ENCODE data around the gene RND2. TPM values are rescaled to one million over a fixed set of nuclear protein-coding genes. Genes with fewer than 3 reads are reported as not detected.
A peak's percentile ranks its signal among the peaks of the same experiment; 100 is the strongest.

The RND2 gene
- total and polyA plus RNA-seq, 9 of the 15 experiments (the other 6 are each of a cell fraction or from before 2014, with no cell fraction given): 0.15 to 1.9 (median 0.98) TPM

DNA sequence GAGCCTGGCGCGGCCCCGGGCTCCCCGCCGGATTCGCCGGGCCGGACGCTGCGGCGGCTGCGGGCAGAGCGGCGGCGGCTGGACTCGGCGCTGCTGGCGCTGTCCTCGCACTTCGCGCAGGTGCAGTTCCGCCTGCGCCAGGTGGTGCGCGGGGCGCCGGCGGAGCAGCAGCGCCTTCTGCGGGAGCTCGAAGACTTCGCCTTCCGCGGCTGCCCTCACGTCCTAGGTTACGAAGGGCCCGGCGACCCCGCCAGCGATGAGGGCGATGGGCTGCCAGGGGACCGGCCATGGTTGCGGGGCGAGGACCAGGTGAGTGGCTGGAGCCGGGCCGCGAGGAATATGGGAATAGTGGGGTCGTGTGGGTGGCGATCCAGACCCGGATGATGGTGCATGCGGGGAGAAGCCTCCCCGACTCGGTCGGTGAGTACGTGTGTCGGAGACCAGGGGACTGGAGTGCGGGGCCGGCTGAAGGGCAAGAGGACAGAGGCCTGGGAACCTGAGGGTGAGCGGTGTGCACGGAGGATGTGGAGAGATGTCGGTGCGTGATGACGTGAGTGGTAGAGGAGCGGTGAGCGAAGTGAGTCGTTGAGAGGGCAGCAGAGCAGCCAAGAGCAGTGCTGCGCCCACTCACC lies 44.1 kb upstream of the RND2 start (continued):
- TF ChIP-seq ASH1L (IDR thresholded peaks at IDR 0.05; ENCODE audit: borderline replicate concordance, low read depth, partially characterized antibody): no peak
- no peak for TF ChIP-seq TRIM24 (IDR thresholded peaks at IDR 0.05)
- TF ChIP-seq RBM17 (IDR thresholded peaks at IDR 0.05; ENCODE audit: borderline replicate concordance, low read depth, low read length): no peak
- peak; percentile 39 for TF ChIP-seq TAF1 (IDR thresholded peaks at IDR 0.05; ENCODE audit: control insufficient read depth, extremely low read depth, insufficient read depth, low read length, severe bottlenecking)
- no peak for TF ChIP-seq ZNF174 (CRISPR knock-in tag; IDR thresholded peaks at IDR 0.05)
- TF ChIP-seq ZNF780A (CRISPR knock-in tag; IDR thresholded peaks at IDR 0.05): no peak
- no peak for TF ChIP-seq ZNF232 (CRISPR knock-in tag; IDR thresholded peaks at IDR 0.05)
- TF ChIP-seq ZNF699 (CRISPR knock-in tag; IDR thresholded peaks at IDR 0.05; ENCODE audit: insufficient replicate concordance): no peak
- TF ChIP-seq HIVEP1 (CRISPR knock-in tag; IDR thresholded peaks at IDR 0.05): no peak
- TF ChIP-seq PCBP1 (IDR thresholded peaks at IDR 0.05; ENCODE audit: low read depth, low read length, poor library complexity, severe bottlenecking): no peak
- TF ChIP-seq EWSR1 (IDR thresholded peaks at IDR 0.05; ENCODE audit: borderline replicate concordance, low read depth, partially characterized antibody): no peak
- TF ChIP-seq POLR2G (IDR thresholded peaks at IDR 0.05; ENCODE audit: low read depth, low read length): peak; percentile 78
- TF ChIP-seq CHD1 (IDR thresholded peaks at IDR 0.05; ENCODE audit: low read length): no peak
- TF ChIP-seq XRCC4 (IDR thresholded peaks at IDR 0.05; ENCODE audit: extremely low read depth, insufficient read depth, insufficient read length): no peak
- no peak for TF ChIP-seq ZFPM2 (CRISPR knock-in tag; IDR thresholded peaks at IDR 0.05)
- TF ChIP-seq KAT7 (CRISPR knock-in tag; IDR thresholded peaks at IDR 0.05; ENCODE audit: borderline replicate concordance): no peak
- TF ChIP-seq, protein P1, sequence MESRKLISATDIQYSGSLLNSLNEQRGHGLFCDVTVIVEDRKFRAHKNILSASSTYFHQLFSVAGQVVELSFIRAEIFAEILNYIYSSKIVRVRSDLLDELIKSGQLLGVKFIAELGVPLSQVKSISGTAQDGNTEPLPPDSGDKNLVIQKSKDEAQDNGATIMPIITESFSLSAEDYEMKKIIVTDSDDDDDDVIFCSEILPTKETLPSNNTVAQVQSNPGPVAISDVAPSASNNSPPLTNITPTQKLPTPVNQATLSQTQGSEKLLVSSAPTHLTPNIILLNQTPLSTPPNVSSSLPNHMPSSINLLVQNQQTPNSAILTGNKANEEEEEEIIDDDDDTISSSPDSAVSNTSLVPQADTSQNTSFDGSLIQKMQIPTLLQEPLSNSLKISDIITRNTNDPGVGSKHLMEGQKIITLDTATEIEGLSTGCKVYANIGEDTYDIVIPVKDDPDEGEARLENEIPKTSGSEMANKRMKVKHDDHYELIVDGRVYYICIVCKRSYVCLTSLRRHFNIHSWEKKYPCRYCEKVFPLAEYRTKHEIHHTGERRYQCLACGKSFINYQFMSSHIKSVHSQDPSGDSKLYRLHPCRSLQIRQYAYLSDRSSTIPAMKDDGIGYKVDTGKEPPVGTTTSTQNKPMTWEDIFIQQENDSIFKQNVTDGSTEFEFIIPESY (CRISPR knock-in tag; IDR thresholded peaks at IDR 0.05): peak; percentile 64; the same call in 1 of the 2 replicates
- TF ChIP-seq BCL6 (CRISPR knock-in tag; IDR thresholded peaks at IDR 0.05): no peak
- TF ChIP-seq, protein P2, sequence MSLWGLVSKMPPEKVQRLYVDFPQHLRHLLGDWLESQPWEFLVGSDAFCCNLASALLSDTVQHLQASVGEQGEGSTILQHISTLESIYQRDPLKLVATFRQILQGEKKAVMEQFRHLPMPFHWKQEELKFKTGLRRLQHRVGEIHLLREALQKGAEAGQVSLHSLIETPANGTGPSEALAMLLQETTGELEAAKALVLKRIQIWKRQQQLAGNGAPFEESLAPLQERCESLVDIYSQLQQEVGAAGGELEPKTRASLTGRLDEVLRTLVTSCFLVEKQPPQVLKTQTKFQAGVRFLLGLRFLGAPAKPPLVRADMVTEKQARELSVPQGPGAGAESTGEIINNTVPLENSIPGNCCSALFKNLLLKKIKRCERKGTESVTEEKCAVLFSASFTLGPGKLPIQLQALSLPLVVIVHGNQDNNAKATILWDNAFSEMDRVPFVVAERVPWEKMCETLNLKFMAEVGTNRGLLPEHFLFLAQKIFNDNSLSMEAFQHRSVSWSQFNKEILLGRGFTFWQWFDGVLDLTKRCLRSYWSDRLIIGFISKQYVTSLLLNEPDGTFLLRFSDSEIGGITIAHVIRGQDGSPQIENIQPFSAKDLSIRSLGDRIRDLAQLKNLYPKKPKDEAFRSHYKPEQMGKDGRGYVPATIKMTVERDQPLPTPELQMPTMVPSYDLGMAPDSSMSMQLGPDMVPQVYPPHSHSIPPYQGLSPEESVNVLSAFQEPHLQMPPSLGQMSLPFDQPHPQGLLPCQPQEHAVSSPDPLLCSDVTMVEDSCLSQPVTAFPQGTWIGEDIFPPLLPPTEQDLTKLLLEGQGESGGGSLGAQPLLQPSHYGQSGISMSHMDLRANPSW (CRISPR knock-in tag; IDR thresholded peaks at IDR 0.05): no peak
- TF ChIP-seq MBD2 (IDR thresholded peaks at IDR 0.05; ENCODE audit: borderline replicate concordance, low read depth): no peak
- TF ChIP-seq, protein P3, sequence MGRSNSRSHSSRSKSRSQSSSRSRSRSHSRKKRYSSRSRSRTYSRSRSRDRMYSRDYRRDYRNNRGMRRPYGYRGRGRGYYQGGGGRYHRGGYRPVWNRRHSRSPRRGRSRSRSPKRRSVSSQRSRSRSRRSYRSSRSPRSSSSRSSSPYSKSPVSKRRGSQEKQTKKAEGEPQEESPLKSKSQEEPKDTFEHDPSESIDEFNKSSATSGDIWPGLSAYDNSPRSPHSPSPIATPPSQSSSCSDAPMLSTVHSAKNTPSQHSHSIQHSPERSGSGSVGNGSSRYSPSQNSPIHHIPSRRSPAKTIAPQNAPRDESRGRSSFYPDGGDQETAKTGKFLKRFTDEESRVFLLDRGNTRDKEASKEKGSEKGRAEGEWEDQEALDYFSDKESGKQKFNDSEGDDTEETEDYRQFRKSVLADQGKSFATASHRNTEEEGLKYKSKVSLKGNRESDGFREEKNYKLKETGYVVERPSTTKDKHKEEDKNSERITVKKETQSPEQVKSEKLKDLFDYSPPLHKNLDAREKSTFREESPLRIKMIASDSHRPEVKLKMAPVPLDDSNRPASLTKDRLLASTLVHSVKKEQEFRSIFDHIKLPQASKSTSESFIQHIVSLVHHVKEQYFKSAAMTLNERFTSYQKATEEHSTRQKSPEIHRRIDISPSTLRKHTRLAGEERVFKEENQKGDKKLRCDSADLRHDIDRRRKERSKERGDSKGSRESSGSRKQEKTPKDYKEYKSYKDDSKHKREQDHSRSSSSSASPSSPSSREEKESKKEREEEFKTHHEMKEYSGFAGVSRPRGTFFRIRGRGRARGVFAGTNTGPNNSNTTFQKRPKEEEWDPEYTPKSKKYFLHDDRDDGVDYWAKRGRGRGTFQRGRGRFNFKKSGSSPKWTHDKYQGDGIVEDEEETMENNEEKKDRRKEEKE (IDR thresholded peaks at IDR 0.05; ENCODE audit: borderline replicate concordance in 1 of 2, control insufficient read depth in 1 of 2, low read depth in 2 of 2, low read length in 1 of 2): no peak

Data from K562 (cell line).